Measurements from ENCODE around the gene CLIC3. TPM values are rescaled to one million over a fixed set of nuclear protein-coding genes. Genes with fewer than 3 reads are reported as not detected.

CLIC3 gene
- total and polyA plus RNA-seq, 10 donors, result 2.9 to 10.7 (median 5.4) TPM

DNA sequence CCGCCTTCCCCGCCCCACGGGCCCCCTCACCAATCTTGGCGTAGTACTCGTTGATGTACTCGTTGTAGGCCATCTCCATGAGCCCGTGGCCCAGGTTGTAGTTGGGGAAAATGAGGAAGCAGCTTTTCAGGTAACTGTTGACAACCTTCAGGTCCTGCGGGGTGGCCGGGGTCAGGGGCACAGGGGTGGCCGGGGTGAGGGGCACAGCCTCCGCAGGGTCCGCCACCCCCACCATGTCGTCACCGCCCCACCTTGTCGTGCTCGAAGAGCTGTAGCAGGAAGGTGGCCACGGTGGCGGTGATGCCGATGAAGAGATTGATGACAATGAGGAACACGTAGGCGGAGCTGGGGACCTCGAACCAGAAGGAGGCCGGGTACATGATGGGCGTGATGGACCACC lies 14.8 kb upstream of the CLIC3 start:
- DNase-seq, result no peak
- Histone ChIP-seq H3K9me3 (no peaks in the 10 kb centered on the region), H3K4me3 (no peak overlapping the region), H3K4me1 (peaks cover 0 to 8% (median under 1%) of the 10 kb centered on the region in 6 donors), H3K36me3 (peaks cover 0 to 90% (median 62%) of the 10 kb centered on the region in 6 donors), H3K27ac (no peak overlapping the region), H3K27me3 (replicated peaks in 1 of 7) (no peaks in the 10 kb centered on the region)
- WGBS, 5 donors, result 88 to 96% (median 94%) methylated on average over 20 to 24 of the region's 24 CpGs
- intact Hi-C loops (cut with DNase I; ENCODE audit: low total_unique reads), result no loop called here
- TF ChIP-seq, protein P1, sequence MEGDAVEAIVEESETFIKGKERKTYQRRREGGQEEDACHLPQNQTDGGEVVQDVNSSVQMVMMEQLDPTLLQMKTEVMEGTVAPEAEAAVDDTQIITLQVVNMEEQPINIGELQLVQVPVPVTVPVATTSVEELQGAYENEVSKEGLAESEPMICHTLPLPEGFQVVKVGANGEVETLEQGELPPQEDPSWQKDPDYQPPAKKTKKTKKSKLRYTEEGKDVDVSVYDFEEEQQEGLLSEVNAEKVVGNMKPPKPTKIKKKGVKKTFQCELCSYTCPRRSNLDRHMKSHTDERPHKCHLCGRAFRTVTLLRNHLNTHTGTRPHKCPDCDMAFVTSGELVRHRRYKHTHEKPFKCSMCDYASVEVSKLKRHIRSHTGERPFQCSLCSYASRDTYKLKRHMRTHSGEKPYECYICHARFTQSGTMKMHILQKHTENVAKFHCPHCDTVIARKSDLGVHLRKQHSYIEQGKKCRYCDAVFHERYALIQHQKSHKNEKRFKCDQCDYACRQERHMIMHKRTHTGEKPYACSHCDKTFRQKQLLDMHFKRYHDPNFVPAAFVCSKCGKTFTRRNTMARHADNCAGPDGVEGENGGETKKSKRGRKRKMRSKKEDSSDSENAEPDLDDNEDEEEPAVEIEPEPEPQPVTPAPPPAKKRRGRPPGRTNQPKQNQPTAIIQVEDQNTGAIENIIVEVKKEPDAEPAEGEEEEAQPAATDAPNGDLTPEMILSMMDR (IDR thresholded peaks at IDR 0.05 in 8 of 11, conservative IDR thresholded peaks at IDR 0.05 in 3 of 11), result no peak
- TF ChIP-seq POLR2AphosphoS5 (IDR thresholded peaks at IDR 0.05) (no peak), POLR2A (IDR thresholded peaks at IDR 0.05) (no peak)

- Histone ChIP-seq H3K27ac (no peak overlapping the region), H3K36me3 (peaks cover 0 to 80% (median 52%) of the 10 kb centered on the region in 6 donors), H3K27me3 (replicated peaks in 1 of 7) (no peaks in the 10 kb centered on the region), H3K4me3 (no peak overlapping the region), H3K4me1 (peaks cover 0 to 18% (median 4%) of the 10 kb centered on the region in 6 donors), H3K9me3 (no peaks in the 10 kb centered on the region)
- TF ChIP-seq, protein P1 (IDR thresholded peaks at IDR 0.05 in 8 of 11, conservative IDR thresholded peaks at IDR 0.05 in 3 of 11), result no peak
- TF ChIP-seq POLR2AphosphoS5 (IDR thresholded peaks at IDR 0.05) (no peak), POLR2A (IDR thresholded peaks at IDR 0.05) (no peak)
- DNase-seq, result no peak
- intact Hi-C loops (cut with DNase I; ENCODE audit: low total_unique reads), result no loop called here
- 90 to 96% (median 95%) methylated on average over 13 to 49 of the region's 49 CpGs for WGBS, 5 donors
Observed at GRCh38 chr9:137009938-137010732, 13.8 kb upstream of the CLIC3 start.

GRCh38 chr9:137009217-137009616 lies 12.8 kb upstream of the CLIC3 start:
- 60 to 96% (median 93%) methylated on average over 1 to 18 of the region's 18 CpGs; no CpG with 5 or more reads in 1 of the 5 donors for WGBS, 5 donors
- Histone ChIP-seq H3K36me3 (peaks cover 0 to 71% (median 43%) of the 10 kb centered on the region in 6 donors), H3K4me1 (peaks cover 0 to 20% (median 4%) of the 10 kb centered on the region in 6 donors), H3K9me3 (no peaks in the 10 kb centered on the region), H3K27me3 (replicated peaks in 1 of 7) (no peaks in the 10 kb centered on the region), H3K4me3 (no peak overlapping the region), H3K27ac (no peak overlapping the region)
- intact Hi-C loops (cut with DNase I; ENCODE audit: low total_unique reads), result no loop called here
- TF ChIP-seq POLR2AphosphoS5 (IDR thresholded peaks at IDR 0.05), result no peak
- TF ChIP-seq POLR2A (IDR thresholded peaks at IDR 0.05), result no peak
- TF ChIP-seq, protein P1 (IDR thresholded peaks at IDR 0.05 in 8 of 11, conservative IDR thresholded peaks at IDR 0.05 in 3 of 11), result no peak
- no peak for DNase-seq

GRCh38 chr9:137008312-137008711 lies 11.9 kb upstream of the CLIC3 start:
- TF ChIP-seq, protein P1 (IDR thresholded peaks at IDR 0.05 in 8 of 11, conservative IDR thresholded peaks at IDR 0.05 in 3 of 11), result no peak
- TF ChIP-seq POLR2A (IDR thresholded peaks at IDR 0.05) (no peak), POLR2AphosphoS5 (IDR thresholded peaks at IDR 0.05) (no peak)
- no peak for DNase-seq
- H3K36me3 ChIP-seq, result peaks cover 0 to 62% (median 35%) of the 10 kb centered on the region in 6 donors
- intact Hi-C loops (cut with DNase I; ENCODE audit: low total_unique reads), result no loop called here
- WGBS, 5 donors, result 68 to 86% (median 80%) methylated on average over 7 to 22 of the region's 22 CpGs
- H3K4me1 ChIP-seq, result peaks cover 0 to 20% (median 4%) of the 10 kb centered on the region in 6 donors
- no peaks in the 10 kb centered on the region for H3K9me3 ChIP-seq
- no peaks in the 10 kb centered on the region for H3K27me3 ChIP-seq (replicated peaks in 1 of 7)
- no peak overlapping the region for H3K27ac ChIP-seq
- no peak overlapping the region for H3K4me3 ChIP-seq

All from spleen (tissue), 11 donors.